PC-9 (cell line): ENCODE results near the gene CSNK1G3. TPM values are rescaled to one million over a fixed set of nuclear protein-coding genes. Genes with fewer than 3 reads are reported as not detected.

Source experiments
- BruUV-seq: library from RNA; stranded (reverse); fragments of 400-500 nt; replicated peaks from 2 replicates; lab custom pipeline; 2021; lab: Mats Ljungman, UMichigan
- CTCF ChIA-PET: fragments of 300-600 bp; sonication (Branson Sonifier 250); formaldehyde crosslinking; loops from one replicate; lab custom pipeline; 2022; ENCODE audit warnings: antibody characterized with exemption; lab: Charles Lee
- POLR2A ChIA-PET: fragments of 300-600 bp; sonication (Branson Sonifier 250); formaldehyde crosslinking; loops from one replicate; lab custom pipeline; 2022; ENCODE audit warnings: antibody characterized with exemption; ENCODE audit not compliant: unreplicated experiment; lab: Charles Lee
- DNase-seq, 2 experiments: peaks; one replicate each; pipeline versions ENCODE4 v3.0.0 to v3.0.0-alpha.2; 2015 to 2022; ENCODE audit warnings: mixed read lengths in 1 of 2
- H2AFZ ChIP-seq: fragments of 200-600 bp; sonication (generic); 2 replicates; pipeline ENCODE4 v1.8.1; 2017; ENCODE audit warnings: antibody characterized with exemption
- H3F3A ChIP-seq: fragments of 200-600 bp; sonication (generic); 2 replicates; pipeline ENCODE4 v1.8.1; 2017; ENCODE audit warnings: antibody characterized with exemption, mild to moderate bottlenecking, low read depth; ENCODE audit not compliant: insufficient read depth
- H3K27ac ChIP-seq: fragments of 200-600 bp; sonication (generic); 2 replicates; pipeline ENCODE4 v1.6.1; 2016; ENCODE audit warnings: mixed run types
- H3K27me3 ChIP-seq: fragments of 200-600 bp; sonication (generic); 2 replicates; pipeline ENCODE4 v1.6.1; 2016; ENCODE audit warnings: low read depth, mixed run types; ENCODE audit not compliant: insufficient read depth
- H3K36me3 ChIP-seq: fragments of 200-600 bp; sonication (generic); 2 replicates; pipeline ENCODE4 v1.6.1; 2016; ENCODE audit warnings: low read depth, mixed run types
- H3K4me1 ChIP-seq: fragments of 200-600 bp; sonication (generic); replicated peaks from 2 replicates; pipeline ENCODE4 v1.6.1; 2016; ENCODE audit warnings: mixed run types; ENCODE audit not compliant: insufficient read depth
- H3K4me2 ChIP-seq: fragments of 200-600 bp; sonication (generic); 2 replicates; pipeline ENCODE4 v1.6.1; 2017; ENCODE audit warnings: mixed run types
- H3K4me3 ChIP-seq: fragments of 200-600 bp; sonication (generic); 2 replicates; pipeline ENCODE4 v1.6.1; 2016; ENCODE audit warnings: mixed run types
- H3K79me2 ChIP-seq: fragments of 200-600 bp; sonication (generic); 2 replicates; pipeline ENCODE4 v1.6.1; 2017; ENCODE audit warnings: low read depth, mixed run types
- H3K9me2 ChIP-seq: fragments of 200-600 bp; sonication (generic); 2 replicates; pipeline ENCODE4 v1.8.1; 2017; ENCODE audit warnings: mild to moderate bottlenecking; ENCODE audit not compliant: insufficient read depth
- H3K9me3 ChIP-seq: fragments of 200-600 bp; sonication (generic); 2 replicates; pipeline ENCODE4 v1.8.1; 2016; ENCODE audit warnings: low read depth; ENCODE audit not compliant: insufficient read depth
- H4K20me1 ChIP-seq: fragments of 200-600 bp; sonication (generic); 2 replicates; pipeline ENCODE4 v1.8.1; 2017; ENCODE audit not compliant: insufficient read depth
- EZH2 ChIP-seq: fragments of 200-600 bp; sonication (generic); IDR thresholded peaks from 2 replicates; pipeline ENCODE4 v1.8.0; 2017; ENCODE audit warnings: antibody characterized with exemption, low read depth
- intact Hi-C: fragments of 100-400 bp; cut with micrococcal nuclease; formaldehyde crosslinking; loops from one replicate; pipeline ENCODE4 v1.10.0; 2022; ENCODE audit not compliant: unreplicated experiment
- total RNA-seq: library from RNA; stranded (reverse); gene quantifications from 2 replicates; pipeline ENCODE4 v1.2.3, GENCODE V29; 2021
- TF ChIP-seq, protein P1 (sequence below): fragments of 200-600 bp; sonication (generic); conservative IDR thresholded peaks from 2 replicates; pipeline ENCODE4 v1.6.1; 2017; ENCODE audit warnings: mixed run types, antibody characterized with exemption, mild to moderate bottlenecking, moderate library complexity

The CSNK1G3 gene
- total RNA-seq, 1 experiment from 2014 or later = 39.0 TPM

DNA sequence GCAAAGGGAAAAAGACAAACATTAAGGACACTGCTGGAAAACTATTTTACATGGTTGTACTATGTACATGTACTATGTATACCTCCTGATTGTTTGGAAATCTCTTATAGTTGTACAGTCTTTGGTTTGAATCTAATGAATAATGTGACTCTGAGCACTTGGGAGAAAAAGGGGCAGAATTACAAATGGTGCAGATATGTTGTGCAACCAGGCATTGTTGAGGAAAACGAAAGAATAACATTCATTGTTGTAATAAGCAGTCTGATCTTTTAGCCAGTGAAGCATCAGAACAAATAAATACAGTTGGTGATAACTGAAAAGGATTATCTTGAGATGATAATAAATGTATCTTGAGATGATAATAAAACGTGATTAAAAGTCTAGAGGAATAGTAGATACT is 87.2 kb downstream of the CSNK1G3 start:
- no peak for DNase-seq
- H3K9me3 ChIP-seq = no peaks in the 10 kb centered on the region
- TF ChIP-seq, protein P1, sequence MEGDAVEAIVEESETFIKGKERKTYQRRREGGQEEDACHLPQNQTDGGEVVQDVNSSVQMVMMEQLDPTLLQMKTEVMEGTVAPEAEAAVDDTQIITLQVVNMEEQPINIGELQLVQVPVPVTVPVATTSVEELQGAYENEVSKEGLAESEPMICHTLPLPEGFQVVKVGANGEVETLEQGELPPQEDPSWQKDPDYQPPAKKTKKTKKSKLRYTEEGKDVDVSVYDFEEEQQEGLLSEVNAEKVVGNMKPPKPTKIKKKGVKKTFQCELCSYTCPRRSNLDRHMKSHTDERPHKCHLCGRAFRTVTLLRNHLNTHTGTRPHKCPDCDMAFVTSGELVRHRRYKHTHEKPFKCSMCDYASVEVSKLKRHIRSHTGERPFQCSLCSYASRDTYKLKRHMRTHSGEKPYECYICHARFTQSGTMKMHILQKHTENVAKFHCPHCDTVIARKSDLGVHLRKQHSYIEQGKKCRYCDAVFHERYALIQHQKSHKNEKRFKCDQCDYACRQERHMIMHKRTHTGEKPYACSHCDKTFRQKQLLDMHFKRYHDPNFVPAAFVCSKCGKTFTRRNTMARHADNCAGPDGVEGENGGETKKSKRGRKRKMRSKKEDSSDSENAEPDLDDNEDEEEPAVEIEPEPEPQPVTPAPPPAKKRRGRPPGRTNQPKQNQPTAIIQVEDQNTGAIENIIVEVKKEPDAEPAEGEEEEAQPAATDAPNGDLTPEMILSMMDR = no peak
- no peak for TF ChIP-seq EZH2
- intact Hi-C loops = no loop called here
- H4K20me1 ChIP-seq = no peaks in the 10 kb centered on the region; the same call in 1 of the 2 replicates
- H3K36me3 ChIP-seq = no peaks in the 10 kb centered on the region
- no peak overlapping the region for H2AFZ ChIP-seq
- H3K27ac ChIP-seq = no peak overlapping the region
- no TSS peak for BruUV-seq
- no peaks in the 10 kb centered on the region for H3K79me2 ChIP-seq
- no peak overlapping the region for H3K4me2 ChIP-seq
- H3F3A ChIP-seq = no peaks in the 10 kb centered on the region
- ChIA-PET POLR2A (no interaction called here), CTCF (no interaction called here)
- H3K27me3 ChIP-seq = no peaks in the 10 kb centered on the region
- H3K4me1 ChIP-seq = no peaks in the 10 kb centered on the region
- no peaks in the 10 kb centered on the region for H3K9me2 ChIP-seq
- no peak overlapping the region for H3K4me3 ChIP-seq

DNA sequence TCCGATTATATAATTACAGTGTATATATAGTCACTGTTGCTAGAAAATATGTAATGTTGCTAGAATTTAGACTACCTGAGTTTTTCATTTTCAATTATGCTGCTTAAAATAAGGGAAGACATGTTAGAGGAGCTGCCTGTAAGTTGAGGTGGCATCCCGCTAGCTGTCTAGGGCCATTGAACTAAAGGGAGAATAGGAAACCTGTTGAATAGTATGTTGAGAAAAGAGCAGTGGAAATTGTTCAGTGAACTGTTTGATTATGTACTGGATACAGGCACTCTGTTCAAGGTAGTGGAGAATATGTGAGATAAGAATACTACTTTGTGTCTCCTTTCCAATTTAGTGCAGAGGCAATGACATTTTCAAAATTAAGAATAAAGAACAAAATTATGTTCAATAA is 89.6 kb downstream of the CSNK1G3 start:
- Histone ChIP-seq H3K4me1 (no peaks in the 10 kb centered on the region), H3K27ac (no peak overlapping the region), H4K20me1 (no peaks in the 10 kb centered on the region; the same call in 1 of the 2 replicates), H3K9me3 (no peaks in the 10 kb centered on the region), H3K27me3 (no peaks in the 10 kb centered on the region), H3F3A (no peaks in the 10 kb centered on the region), H3K4me3 (no peak overlapping the region), H3K36me3 (0 out of 2 replicates have a peak, but pooled peaks cover 5% of the 10 kb centered on the region), H2AFZ (no peak overlapping the region), H3K4me2 (no peak overlapping the region), H3K9me2 (no peaks in the 10 kb centered on the region), H3K79me2 (no peaks in the 10 kb centered on the region)
- TF ChIP-seq, protein P1 = no peak
- no peak for TF ChIP-seq EZH2
- POLR2A ChIA-PET = no interaction called here
- no peak for DNase-seq
- BruUV-seq = no TSS peak
- intact Hi-C loops = no loop called here
- CTCF ChIA-PET = no interaction called here

DNA sequence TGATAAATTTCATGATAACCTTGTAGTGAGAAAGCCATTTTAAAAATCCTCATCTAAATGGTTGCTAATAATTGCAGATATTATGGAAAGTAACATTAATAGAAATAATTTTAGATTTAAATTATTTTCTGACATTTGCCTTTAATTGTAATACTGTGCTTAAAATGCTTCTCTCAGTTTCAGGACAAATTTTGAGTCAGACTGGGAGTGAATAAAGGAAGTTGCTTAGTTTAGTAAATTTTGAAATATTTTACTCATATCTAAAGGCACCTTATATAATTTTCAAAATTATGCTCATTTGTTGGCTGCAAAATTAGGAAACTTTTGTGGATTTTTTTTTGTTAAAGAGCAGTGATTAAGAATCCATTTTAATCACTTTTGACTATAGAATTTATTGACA is 93.8 kb downstream of the CSNK1G3 start:
- Histone ChIP-seq H3K9me2 (no peaks in the 10 kb centered on the region), H3K79me2 (no peaks in the 10 kb centered on the region), H2AFZ (no peak overlapping the region), H3K36me3 (0 out of 2 replicates have a peak, but pooled peaks cover 5% of the 10 kb centered on the region), H3K4me2 (no peak overlapping the region), H3K27ac (no peak overlapping the region), H3K4me3 (no peak overlapping the region), H3F3A (peaks cover 10% of the 10 kb centered on the region; the same call in 1 of the 2 replicates), H3K4me1 (no peaks in the 10 kb centered on the region), H3K27me3 (no peaks in the 10 kb centered on the region), H4K20me1 (no peaks in the 10 kb centered on the region), H3K9me3 (no peaks in the 10 kb centered on the region)
- no TSS peak for BruUV-seq
- CTCF ChIA-PET = interaction anchor here (0.7 kb wide), 1 partner anchor 491 kb away, joined by 3 read pairs; no protein-coding TSS in a partner anchor
- TF ChIP-seq, protein P1 = no peak
- TF ChIP-seq EZH2 = no peak
- intact Hi-C loops = loop anchor here (5.0 kb wide), 1 partner anchor 1409 kb away; no protein-coding TSS in a partner anchor
- DNase-seq = no peak
- POLR2A ChIA-PET = no interaction called here
